ENCODE data around the gene HYKK. TPM values are rescaled to one million over a fixed set of nuclear protein-coding genes. Genes with fewer than 3 reads are reported as not detected.

HYKK gene, protein sequence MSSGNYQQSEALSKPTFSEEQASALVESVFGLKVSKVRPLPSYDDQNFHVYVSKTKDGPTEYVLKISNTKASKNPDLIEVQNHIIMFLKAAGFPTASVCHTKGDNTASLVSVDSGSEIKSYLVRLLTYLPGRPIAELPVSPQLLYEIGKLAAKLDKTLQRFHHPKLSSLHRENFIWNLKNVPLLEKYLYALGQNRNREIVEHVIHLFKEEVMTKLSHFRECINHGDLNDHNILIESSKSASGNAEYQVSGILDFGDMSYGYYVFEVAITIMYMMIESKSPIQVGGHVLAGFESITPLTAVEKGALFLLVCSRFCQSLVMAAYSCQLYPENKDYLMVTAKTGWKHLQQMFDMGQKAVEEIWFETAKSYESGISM
- total RNA-seq (1 to 10 TPM; 4.5 to 8.0 TPM), polyA plus RNA-seq (1 to 10 TPM in 1 of 2 donors, under 1 TPM in 1; 0.88 to 8.6 TPM)
- long read RNA-seq, donor 1, partial matches to known transcripts: 0 of 2 reads
- long read RNA-seq, donor 1, other reads (novel, unspliced or antisense): 0 of 2 reads
- long read RNA-seq, donor 2, partial matches to known transcripts: 1 of 1 reads
- long read RNA-seq, donor 2, other reads (novel, unspliced or antisense): 0 of 1 reads

- WGBS, 2 donors: 0 to 1% methylated on average over 63 of the region's 63 CpGs
- intact Hi-C loops (cut with DNase I): no loop called here
- Histone ChIP-seq H3K27me3 (ENCODE audit: control insufficient read depth in 1 of 2, insufficient read depth in 2 of 2, low read length in 1 of 2) (no peaks in the 10 kb centered on the region), H3K4me3 (ENCODE audit: low read length in 2 of 2) (peak within 1 kb of the TSS; percentile 59 to 67), H3K9me3 (ENCODE audit: control insufficient read depth, low read length) (no peaks in the 10 kb centered on the region), H3K4me1 (ENCODE audit: control insufficient read depth in 1 of 2, insufficient read depth in 2 of 2, low read length in 2 of 2) (no peaks in the 10 kb centered on the region), H3K27ac (ENCODE audit: low read depth in 1 of 2, low read length in 2 of 2) (peak within 1 kb of the TSS in 1 of 2 donors; percentile 58), H3K36me3 (ENCODE audit: control insufficient read depth in 1 of 2, insufficient read depth in 2 of 2, low read length in 1 of 2) (no peaks in the 10 kb centered on the region)
- ATAC-seq (ENCODE audit: low FRiP score): peak; percentile 97
- peak; percentile 94 to 95 for DNase-seq
These were observed at the start of gene HYKK for GRCh38 chr15:78506971-78507830. HYKK (plus strand) TSS chr15:78507577; CDS start chr15:78513089, 5,512 bp downstream.

DNA sequence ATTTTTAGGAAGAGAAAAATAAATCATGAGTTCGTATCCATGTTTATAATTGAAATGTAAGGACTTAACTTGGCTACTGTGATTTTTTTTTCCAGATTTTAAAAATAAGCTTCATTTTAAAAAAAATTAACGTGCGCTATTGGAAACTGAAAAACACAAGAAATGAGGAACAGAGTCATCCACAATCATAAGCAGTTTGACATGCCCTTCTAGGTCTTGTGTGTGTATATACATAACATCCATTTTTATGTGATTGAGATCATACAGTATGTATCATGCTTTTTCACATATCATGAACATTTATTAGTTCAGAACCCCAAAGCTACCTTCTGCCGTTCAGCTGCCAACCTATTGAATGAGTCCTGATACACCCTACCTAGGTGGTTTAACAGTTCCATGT, 46.6 kb upstream of the HYKK start:
- no peaks in the 10 kb centered on the region for H3K36me3 ChIP-seq (ENCODE audit: control insufficient read depth in 1 of 2, insufficient read depth in 2 of 2, low read length in 1 of 2)
- WGBS, 2 donors: 86 to 88% methylated on average over 4 of the region's 4 CpGs
- ATAC-seq (ENCODE audit: low FRiP score): no peak
- H3K9me3 ChIP-seq (ENCODE audit: control insufficient read depth, low read length): no peaks in the 10 kb centered on the region
- peaks cover 0 to 12% of the 10 kb centered on the region in 2 donors for H3K4me1 ChIP-seq (ENCODE audit: control insufficient read depth in 1 of 2, insufficient read depth in 2 of 2, low read length in 2 of 2)
- H3K27me3 ChIP-seq (ENCODE audit: control insufficient read depth in 1 of 2, insufficient read depth in 2 of 2, low read length in 1 of 2): no peaks in the 10 kb centered on the region
- no peak for DNase-seq
- no peak overlapping the region for H3K27ac ChIP-seq (ENCODE audit: low read depth in 1 of 2, low read length in 2 of 2)
- no peak overlapping the region for H3K4me3 ChIP-seq (ENCODE audit: low read length in 2 of 2)
- intact Hi-C loops (cut with DNase I): no loop called here

DNA sequence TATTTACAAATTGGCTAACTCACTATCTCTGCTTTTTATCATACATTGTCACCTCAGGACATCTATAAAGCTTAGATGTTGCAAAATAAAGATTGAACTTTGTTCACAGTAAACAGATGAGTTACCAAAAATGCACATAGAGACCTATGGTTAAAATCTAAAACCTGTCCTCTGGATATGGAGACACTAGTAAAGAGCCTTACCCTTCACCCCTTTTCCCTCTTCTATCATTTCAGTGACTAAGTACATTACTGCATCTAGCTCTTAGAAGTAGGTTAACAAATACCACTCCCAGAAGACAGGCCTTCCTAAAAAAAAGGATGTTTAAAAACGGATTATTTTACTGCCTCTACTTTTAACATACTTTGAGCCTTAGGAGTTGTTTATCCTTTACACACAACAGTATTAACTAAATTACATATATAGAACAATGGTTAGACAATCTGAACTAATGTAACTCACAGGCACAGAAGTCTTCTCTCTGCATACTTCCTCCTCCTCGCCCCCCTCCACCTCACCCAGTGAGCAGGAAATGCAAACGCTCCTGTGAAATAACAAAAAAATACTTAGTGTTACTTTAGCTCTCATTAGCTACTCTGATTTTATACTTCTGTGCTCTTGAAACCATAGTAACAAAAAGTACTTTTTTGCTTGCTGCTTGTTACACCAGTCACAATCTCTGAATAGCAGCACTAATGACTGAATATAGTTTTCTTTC, 46.0 kb upstream of the HYKK start:
- H3K4me1 ChIP-seq (ENCODE audit: control insufficient read depth in 1 of 2, insufficient read depth in 2 of 2, low read length in 2 of 2): peaks cover 0 to 12% of the 10 kb centered on the region in 2 donors
- no peak for ATAC-seq (ENCODE audit: low FRiP score)
- no peak for DNase-seq
- H3K36me3 ChIP-seq (ENCODE audit: control insufficient read depth in 1 of 2, insufficient read depth in 2 of 2, low read length in 1 of 2): no peaks in the 10 kb centered on the region
- H3K9me3 ChIP-seq (ENCODE audit: control insufficient read depth, low read length): no peaks in the 10 kb centered on the region
- intact Hi-C loops (cut with DNase I): no loop called here
- WGBS, 2 donors: 39 to 51% methylated on average over 3 of the region's 3 CpGs
- H3K27ac ChIP-seq (ENCODE audit: low read depth in 1 of 2, low read length in 2 of 2): no peak overlapping the region
- no peaks in the 10 kb centered on the region for H3K27me3 ChIP-seq (ENCODE audit: control insufficient read depth in 1 of 2, insufficient read depth in 2 of 2, low read length in 1 of 2)
- H3K4me3 ChIP-seq (ENCODE audit: low read length in 2 of 2): no peak overlapping the region

GRCh38 chr15:78469031-78469430, 38.3 kb upstream of the HYKK start:
- WGBS, 2 donors: 96 to 98% methylated on average over 1 of the region's 1 CpG

GRCh38 chr15:78477295-78477694, 30.1 kb upstream of the HYKK start:
- ATAC-seq (ENCODE audit: low FRiP score) (no peak), DNase-seq (no peak)
- no peaks in the 10 kb centered on the region for H3K4me1 ChIP-seq (ENCODE audit: control insufficient read depth in 1 of 2, insufficient read depth in 2 of 2, low read length in 2 of 2)
- no peak overlapping the region for H3K4me3 ChIP-seq (ENCODE audit: low read length in 2 of 2)
- H3K36me3 ChIP-seq (ENCODE audit: control insufficient read depth in 1 of 2, insufficient read depth in 2 of 2, low read length in 1 of 2): peaks cover 0 to 4% of the 10 kb centered on the region in 2 donors
- H3K9me3 ChIP-seq (ENCODE audit: control insufficient read depth, low read length): no peaks in the 10 kb centered on the region
- 75% methylated on average over 5 of the region's 5 CpGs for WGBS, 2 donors
- H3K27me3 ChIP-seq (ENCODE audit: control insufficient read depth in 1 of 2, insufficient read depth in 2 of 2, low read length in 1 of 2): no peaks in the 10 kb centered on the region
- intact Hi-C loops (cut with DNase I): no loop called here
- H3K27ac ChIP-seq (ENCODE audit: low read depth in 1 of 2, low read length in 2 of 2): no peak overlapping the region

More at GRCh38 chr15:78469031-78469430, 38.3 kb upstream of the HYKK start:
- H3K27me3 ChIP-seq (ENCODE audit: control insufficient read depth in 1 of 2, insufficient read depth in 2 of 2, low read length in 1 of 2): no peaks in the 10 kb centered on the region
- ATAC-seq (ENCODE audit: low FRiP score): no peak
- H3K36me3 ChIP-seq (ENCODE audit: control insufficient read depth in 1 of 2, insufficient read depth in 2 of 2, low read length in 1 of 2): peaks cover 2 to 4% of the 10 kb centered on the region in 2 donors
- no peak overlapping the region for H3K4me3 ChIP-seq (ENCODE audit: low read length in 2 of 2)
- H3K4me1 ChIP-seq (ENCODE audit: control insufficient read depth in 1 of 2, insufficient read depth in 2 of 2, low read length in 2 of 2): peaks cover 0 to 7% of the 10 kb centered on the region in 2 donors
- intact Hi-C loops (cut with DNase I): no loop called here
- H3K9me3 ChIP-seq (ENCODE audit: control insufficient read depth, low read length): no peaks in the 10 kb centered on the region
- no peak for DNase-seq
- H3K27ac ChIP-seq (ENCODE audit: low read depth in 1 of 2, low read length in 2 of 2): no peak overlapping the region

GRCh38 chr15:78479650-78480049, 27.7 kb upstream of the HYKK start:
- H3K4me3 ChIP-seq (ENCODE audit: low read length in 2 of 2): no peak overlapping the region
- H3K27ac ChIP-seq (ENCODE audit: low read depth in 1 of 2, low read length in 2 of 2): no peak overlapping the region
- 91 to 93% methylated on average over 3 of the region's 3 CpGs for WGBS, 2 donors
- ATAC-seq (ENCODE audit: low FRiP score) (no peak), DNase-seq (no peak)
- no peaks in the 10 kb centered on the region for H3K36me3 ChIP-seq (ENCODE audit: control insufficient read depth in 1 of 2, insufficient read depth in 2 of 2, low read length in 1 of 2)
- intact Hi-C loops (cut with DNase I): no loop called here
- H3K9me3 ChIP-seq (ENCODE audit: control insufficient read depth, low read length): no peaks in the 10 kb centered on the region
- H3K4me1 ChIP-seq (ENCODE audit: control insufficient read depth in 1 of 2, insufficient read depth in 2 of 2, low read length in 2 of 2): no peaks in the 10 kb centered on the region
- no peaks in the 10 kb centered on the region for H3K27me3 ChIP-seq (ENCODE audit: control insufficient read depth in 1 of 2, insufficient read depth in 2 of 2, low read length in 1 of 2)

GRCh38 chr15:78481917-78482316, 25.5 kb upstream of the HYKK start:
- no peaks in the 10 kb centered on the region for H3K27me3 ChIP-seq (ENCODE audit: control insufficient read depth in 1 of 2, insufficient read depth in 2 of 2, low read length in 1 of 2)
- no peak overlapping the region for H3K27ac ChIP-seq (ENCODE audit: low read depth in 1 of 2, low read length in 2 of 2)
- no peaks in the 10 kb centered on the region for H3K9me3 ChIP-seq (ENCODE audit: control insufficient read depth, low read length)
- peaks cover 0 to 8% of the 10 kb centered on the region in 2 donors for H3K36me3 ChIP-seq (ENCODE audit: control insufficient read depth in 1 of 2, insufficient read depth in 2 of 2, low read length in 1 of 2)
- ATAC-seq (ENCODE audit: low FRiP score): no peak
- intact Hi-C loops (cut with DNase I): no loop called here
- H3K4me1 ChIP-seq (ENCODE audit: control insufficient read depth in 1 of 2, insufficient read depth in 2 of 2, low read length in 2 of 2): no peaks in the 10 kb centered on the region
- no peak overlapping the region for H3K4me3 ChIP-seq (ENCODE audit: low read length in 2 of 2)
- no peak for DNase-seq
- 88 to 94% methylated on average over 7 of the region's 7 CpGs for WGBS, 2 donors

- no peak for ATAC-seq (ENCODE audit: low FRiP score)
These were observed 14.5 kb upstream of the HYKK start for GRCh38 chr15:78492872-78493271.

More at GRCh38 chr15:78492872-78493271, 14.5 kb upstream of the HYKK start:
- DNase-seq: no peak
- Histone ChIP-seq H3K27ac (ENCODE audit: low read depth in 1 of 2, low read length in 2 of 2) (no peak overlapping the region), H3K4me1 (ENCODE audit: control insufficient read depth in 1 of 2, insufficient read depth in 2 of 2, low read length in 2 of 2) (no peaks in the 10 kb centered on the region), H3K36me3 (ENCODE audit: control insufficient read depth in 1 of 2, insufficient read depth in 2 of 2, low read length in 1 of 2) (peaks cover 3% of the 10 kb centered on the region in 2 donors), H3K4me3 (ENCODE audit: low read length in 2 of 2) (no peak overlapping the region), H3K27me3 (ENCODE audit: control insufficient read depth in 1 of 2, insufficient read depth in 2 of 2, low read length in 1 of 2) (no peaks in the 10 kb centered on the region), H3K9me3 (ENCODE audit: control insufficient read depth, low read length) (no peaks in the 10 kb centered on the region)
- 88 to 91% methylated on average over 1 of the region's 1 CpG for WGBS, 2 donors
- intact Hi-C loops (cut with DNase I): no loop called here
